ENCODE measurements around the gene FIBP. TPM values are rescaled to one million over a fixed set of nuclear protein-coding genes. Genes with fewer than 3 reads are reported as not detected.

Gene FIBP
- total RNA-seq, 1 experiment from 2014 or later: 93.1 TPM

- ChIA-PET CTCF (interaction anchor here (4.8 kb wide), 1 partner anchor 11 kb away, joined by 31 read pairs; no protein-coding TSS in a partner anchor), POLR2A (no interaction called here)
- H3K27me3 Mint-ChIP-seq (ENCODE audit: low read depth): peaks cover 32% of the 10 kb centered on the region
- H3K4me1 Mint-ChIP-seq: peaks cover 26% of the 10 kb centered on the region
- H3K9me3 Mint-ChIP-seq: no peaks in the 10 kb centered on the region
- peak overlapping the region; percentile 57; the same call in 1 of the 2 replicates for H3K27ac Mint-ChIP-seq
- H3K4me3 Mint-ChIP-seq: no peak overlapping the region
- no peak for TF ChIP-seq MLX (CRISPR knock-in tag; IDR thresholded peaks at IDR 0.05)
- TF ChIP-seq OVOL2 (CRISPR knock-in tag; IDR thresholded peaks at IDR 0.05; ENCODE audit: borderline replicate concordance): no peak
- TF ChIP-seq ZNF532 (CRISPR knock-in tag; IDR thresholded peaks at IDR 0.05; ENCODE audit: borderline replicate concordance): no peak
- no peak for TF ChIP-seq ZNF232 (CRISPR knock-in tag; IDR thresholded peaks at IDR 0.05)
- no peak for TF ChIP-seq NR3C1 (CRISPR knock-in tag; conservative IDR thresholded peaks at IDR 0.05; ENCODE audit: low read depth)
- TF ChIP-seq AR (CRISPR knock-in tag; IDR thresholded peaks at IDR 0.05): no peak
- no peak for TF ChIP-seq ERG (CRISPR knock-in tag; IDR thresholded peaks at IDR 0.05)
- no peak for TF ChIP-seq USF2 (CRISPR knock-in tag; IDR thresholded peaks at IDR 0.05)
- TF ChIP-seq TEAD4 (CRISPR knock-in tag; IDR thresholded peaks at IDR 0.05): no peak
- TF ChIP-seq ATF6 (CRISPR knock-in tag; IDR thresholded peaks at IDR 0.05): no peak
- no peak for TF ChIP-seq IRF2 (CRISPR knock-in tag; IDR thresholded peaks at IDR 0.05; ENCODE audit: borderline replicate concordance, low read depth)
- no peak for TF ChIP-seq E2F1 (CRISPR knock-in tag; IDR thresholded peaks at IDR 0.05)
- TF ChIP-seq NFATC4 (CRISPR knock-in tag; IDR thresholded peaks at IDR 0.05): no peak
- no peak for TF ChIP-seq GABPB1 (CRISPR knock-in tag; IDR thresholded peaks at IDR 0.05)
- TF ChIP-seq ATF3 (CRISPR knock-in tag; conservative IDR thresholded peaks at IDR 0.05): no peak
- no peak for TF ChIP-seq SOX15 (CRISPR knock-in tag; IDR thresholded peaks at IDR 0.05)
- TF ChIP-seq CBFB (CRISPR knock-in tag; IDR thresholded peaks at IDR 0.05; ENCODE audit: low read depth): no peak
- no peak for TF ChIP-seq ETV6 (CRISPR knock-in tag; IDR thresholded peaks at IDR 0.05)
- TF ChIP-seq ARID4B (CRISPR knock-in tag; IDR thresholded peaks at IDR 0.05; ENCODE audit: borderline replicate concordance): no peak
- DNase-seq (ENCODE audit: low spot score) (no peak), ATAC-seq (no peak)
- peaks cover 2% of the 10 kb centered on the region for H3K36me3 Mint-ChIP-seq
These were observed 7.3 kb upstream of the FIBP start for GRCh38 chr11:65895482-65895981.
